H54 (cell line): ENCODE results near the gene FANCI.
"Not testable (repeated sequence)": the region's sequence is repeated elsewhere in the genome, so short reads cannot be mapped to it uniquely, and the experiment has no call there.

Experiments used
- DNase-seq: peaks from one replicate; pipeline ENCODE4 v3.0.0; 2011; ENCODE audit warnings: low spot score, mixed read lengths; ENCODE audit not compliant: insufficient read length
- FAIRE-seq: peaks from 3 replicates; lab custom pipeline; 2011; peaks lifted over from hg19 to GRCh38; lab: Jason Lieb, UNC
- POLR2A ChIP-seq: IDR thresholded peaks from 2 replicates; pipeline ENCODE4 v1.6.1; 2011; ENCODE audit warnings: low read depth, mild to moderate bottlenecking, low read length

FANCI gene

DNA sequence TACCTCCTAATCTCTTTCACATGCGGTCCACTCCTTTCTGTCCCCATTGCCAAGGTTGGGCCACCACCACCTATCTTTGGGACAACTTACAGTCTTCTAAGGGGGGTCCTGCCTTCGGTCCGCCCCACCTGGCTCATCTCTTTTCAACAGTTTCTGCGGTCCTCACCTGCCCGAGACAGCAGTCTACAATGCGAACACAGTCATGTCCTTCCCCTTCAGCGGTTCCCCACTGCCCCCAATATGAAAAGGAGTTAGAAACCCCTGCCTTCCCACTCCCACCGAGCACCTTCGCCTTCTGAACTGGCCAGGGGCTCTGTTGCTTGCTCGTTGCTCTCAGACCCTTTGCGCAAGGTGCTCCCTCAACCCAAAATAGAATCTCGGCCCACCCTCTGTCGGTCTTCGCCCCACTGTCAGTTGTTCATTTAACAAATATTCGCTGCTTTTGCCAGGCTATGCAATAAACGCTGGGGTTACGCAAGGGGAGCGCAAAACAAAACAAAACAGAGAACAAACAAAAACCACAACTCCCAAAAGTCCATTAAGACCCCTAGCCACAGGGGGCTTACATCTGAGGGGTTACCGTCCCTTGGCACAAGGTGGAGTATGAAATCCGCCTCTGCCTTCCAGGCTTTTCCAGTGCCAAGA, 611 bp upstream of the FANCI start:
- TF ChIP-seq POLR2A = no peak
- DNase-seq (no peak), FAIRE-seq (no peak)

- peak; percentile 14 for DNase-seq
- no peak for FAIRE-seq
- no peak for TF ChIP-seq POLR2A
Observed at GRCh38 chr15:89244574-89244903, 760 bp downstream of the FANCI start.

GRCh38 chr15:89247446-89247845, 3.7 kb downstream of the FANCI start:
- no peak for FAIRE-seq

DNA sequence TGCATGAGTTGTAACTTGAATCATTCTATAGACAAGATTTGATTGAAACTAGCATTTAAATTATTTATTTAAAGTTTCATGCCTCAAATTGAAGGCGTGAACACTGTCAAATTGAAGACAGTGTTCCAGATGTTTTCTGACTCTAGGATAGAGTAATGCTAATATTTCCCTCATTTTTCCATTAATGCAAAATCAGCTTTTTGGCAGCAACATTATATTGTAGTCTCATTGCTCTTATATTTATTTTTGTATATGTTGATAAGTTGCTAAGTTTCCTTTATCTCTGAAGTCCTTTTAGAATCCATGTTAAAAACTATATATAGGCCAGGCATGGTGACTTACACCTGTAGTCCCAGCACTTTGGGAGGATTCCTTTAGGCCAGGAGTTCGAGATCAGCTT, 4.8 kb downstream of the FANCI start:
- FAIRE-seq (no peak), DNase-seq (no peak)
- TF ChIP-seq POLR2A = no peak

More at GRCh38 chr15:89247446-89247845, 3.7 kb downstream of the FANCI start:
- no peak for TF ChIP-seq POLR2A
- DNase-seq = no peak

- FAIRE-seq, DNase-seq: not testable (repeated sequence)
Observed at GRCh38 chr15:89250142-89250541, 6.4 kb downstream of the FANCI start.

GRCh38 chr15:89277281-89277680, 33.5 kb downstream of the FANCI start:
- FAIRE-seq, DNase-seq: not testable (repeated sequence)

DNA sequence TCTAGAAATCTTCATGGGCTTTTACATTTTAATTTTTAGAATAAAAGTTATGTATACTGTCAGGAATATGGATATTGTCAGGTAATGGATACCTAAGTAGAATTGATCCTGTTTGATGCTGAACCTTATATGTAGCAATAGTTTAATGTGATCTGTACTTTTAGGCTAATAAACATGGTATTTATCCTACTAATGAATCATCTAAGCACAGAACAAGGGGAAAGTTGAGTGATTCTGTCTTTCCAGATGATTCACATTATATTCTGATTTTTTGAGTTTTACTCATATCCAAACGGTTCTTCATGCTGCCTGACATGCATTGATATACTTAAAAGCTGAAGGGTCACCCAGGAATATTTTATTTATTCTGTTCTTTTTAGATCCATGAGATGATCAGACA, 34.5 kb downstream of the FANCI start:
- DNase-seq = no peak
- no peak for TF ChIP-seq POLR2A
- no peak for FAIRE-seq

- no peak for TF ChIP-seq POLR2A
- FAIRE-seq = no peak
- no peak for DNase-seq
Observed at GRCh38 chr15:89282631-89283030, 38.9 kb downstream of the FANCI start.

DNA sequence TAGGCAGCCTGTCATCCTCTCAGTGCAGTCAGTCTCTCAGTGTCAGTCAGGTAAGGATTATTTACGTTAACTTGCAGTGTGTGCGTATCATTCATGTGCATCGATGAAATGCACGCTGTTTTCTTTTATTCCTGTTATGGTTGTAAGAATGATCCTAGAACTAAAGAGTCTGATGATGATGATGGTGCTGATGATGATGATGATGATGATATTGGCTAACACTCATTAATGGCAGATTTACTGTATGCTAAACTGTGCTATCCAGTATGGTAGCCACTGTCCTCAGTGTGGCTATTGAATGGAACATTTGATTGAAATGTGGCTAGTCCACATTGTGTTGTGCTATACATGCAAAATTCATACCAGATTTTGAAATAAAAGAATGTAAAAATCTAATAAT, 39.4 kb downstream of the FANCI start:
- no peak for TF ChIP-seq POLR2A
- no peak for DNase-seq
- no peak for FAIRE-seq

DNA sequence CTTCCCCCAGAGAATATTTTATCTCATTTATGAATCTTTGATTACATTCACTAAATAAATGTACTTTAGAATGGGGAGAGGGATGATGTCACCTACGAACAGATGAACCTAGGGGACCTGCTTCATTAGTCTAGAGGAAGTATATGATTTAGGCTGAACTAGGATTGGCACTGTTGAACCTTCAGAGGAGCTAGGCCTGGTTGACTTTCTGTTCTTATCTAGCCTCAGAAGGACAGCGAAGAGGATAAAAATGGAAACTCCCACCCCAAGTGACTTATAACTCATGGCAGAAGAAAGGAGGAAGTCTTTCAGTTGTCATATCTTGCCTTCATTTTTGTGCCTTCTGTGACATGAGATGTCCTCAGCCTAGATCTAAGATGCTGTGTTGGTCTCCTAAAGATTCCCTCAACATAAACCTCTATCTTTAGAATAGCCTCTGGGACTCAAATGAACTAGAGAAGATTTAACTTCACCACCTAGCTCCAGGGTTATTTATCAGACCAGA, 48.2 kb downstream of the FANCI start:
- DNase-seq (no peak), FAIRE-seq (no peak)
- TF ChIP-seq POLR2A = no peak

- DNase-seq (no peak), FAIRE-seq (no peak)
- no peak for TF ChIP-seq POLR2A
Observed at GRCh38 chr15:89293012-89293411, 49.2 kb downstream of the FANCI start.

DNA sequence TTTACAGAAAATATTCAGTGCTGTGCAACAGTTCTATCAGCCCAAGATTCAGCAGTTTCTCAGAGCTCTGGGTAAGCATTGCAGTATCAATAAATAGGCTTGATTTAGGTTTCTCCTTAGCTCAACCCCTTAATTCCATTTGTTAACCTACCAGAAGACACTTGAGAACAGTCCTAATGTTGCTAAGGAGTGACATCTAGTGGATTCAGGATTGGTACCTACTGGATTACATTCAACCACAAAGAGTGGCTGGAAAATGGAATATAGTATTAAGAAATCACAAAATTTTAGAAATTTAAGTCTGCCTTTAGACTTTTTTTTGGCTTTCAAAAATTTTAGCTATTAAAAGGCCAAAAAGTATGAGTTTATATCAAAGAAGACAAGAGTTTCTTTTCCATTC, 56.1 kb downstream of the FANCI start:
- no peak for DNase-seq
- no peak for FAIRE-seq
- TF ChIP-seq POLR2A = no peak

GRCh38 chr15:89301304-89302089, 57.7 kb downstream of the FANCI start:
- no peak for FAIRE-seq

DNA sequence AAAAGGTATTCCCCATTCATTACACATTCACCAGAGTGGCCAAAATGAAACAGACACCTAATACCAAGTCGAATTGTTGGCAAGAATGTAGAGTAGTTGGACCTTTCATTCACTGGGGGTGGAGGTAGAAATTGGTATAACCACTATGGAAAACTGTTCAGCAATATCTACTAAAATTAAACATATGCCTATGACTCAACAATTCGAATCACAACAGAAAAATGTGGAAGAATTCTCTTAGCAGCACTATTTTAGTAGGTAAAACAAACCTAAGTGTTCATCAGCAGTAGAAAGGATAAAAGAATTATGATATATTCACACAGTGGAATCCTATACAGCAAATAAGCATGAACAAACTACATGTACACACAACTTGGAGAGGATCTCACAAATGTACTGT, 60.2 kb downstream of the FANCI start:
- TF ChIP-seq POLR2A = no peak
- no peak for FAIRE-seq
- DNase-seq = no peak

More at GRCh38 chr15:89301304-89302089, 57.7 kb downstream of the FANCI start:
- no peak for TF ChIP-seq POLR2A
- DNase-seq = no peak

GRCh38 chr15:89305395-89305794, 61.6 kb downstream of the FANCI start:
- DNase-seq (no peak), FAIRE-seq (no peak)
- no peak for TF ChIP-seq POLR2A
